MM.1S (cell line): ENCODE measurements around the gene PDIA6.

Experiments used
- CTCF ChIP-seq: fragments of 300-600 bp; sonication (generic); IDR thresholded peaks from 2 replicates; pipeline ENCODE4 v1.5.1; 2016; ENCODE audit warnings: antibody characterized with exemption, low read length, mixed read lengths
- EZH2 ChIP-seq: fragments of 300-600 bp; sonication (generic); optimal IDR thresholded peaks from 2 replicates; pipeline ENCODE3; 2017; ENCODE audit warnings: low read depth, mild to moderate bottlenecking, antibody characterized with exemption, low read length, mixed read lengths
- EZH2phosphoT487 ChIP-seq: fragments of 300-600 bp; sonication (generic); IDR thresholded peaks from 2 replicates; pipeline ENCODE4 v1.6.1; 2018; ENCODE audit warnings: antibody characterized with exemption, low read length

GRCh38 chr2:10810202-10811161 lies 2.1 kb downstream of the PDIA6 start:
- TF ChIP-seq CTCF (no peak), EZH2 (no peak), EZH2phosphoT487 (no peak)
